Renal cortical epithelial cell (primary cell): ENCODE measurements around the gene CTDSP2. TPM values are rescaled to one million over a fixed set of nuclear protein-coding genes. Genes with fewer than 3 reads are reported as not detected.
"Not testable (repeated sequence)": the region's sequence is repeated elsewhere in the genome, so short reads cannot be mapped to it uniquely, and the experiment has no call there.

ENCODE experiments used
- DNase-seq: peaks from one replicate; pipeline ENCODE4 v3.0.0-alpha.2; 2011; ENCODE audit warnings: low read depth
- total RNA-seq: library from RNA; depleted of rRNA; stranded (reverse); fragments of >200 nt; gene quantifications from 2 replicates; pipeline ENCODE4 v1.2.3, GENCODE V29; 2014

The CTDSP2 gene
- total RNA-seq, 1 donor from 2014 or later: 81.9 TPM

DNA sequence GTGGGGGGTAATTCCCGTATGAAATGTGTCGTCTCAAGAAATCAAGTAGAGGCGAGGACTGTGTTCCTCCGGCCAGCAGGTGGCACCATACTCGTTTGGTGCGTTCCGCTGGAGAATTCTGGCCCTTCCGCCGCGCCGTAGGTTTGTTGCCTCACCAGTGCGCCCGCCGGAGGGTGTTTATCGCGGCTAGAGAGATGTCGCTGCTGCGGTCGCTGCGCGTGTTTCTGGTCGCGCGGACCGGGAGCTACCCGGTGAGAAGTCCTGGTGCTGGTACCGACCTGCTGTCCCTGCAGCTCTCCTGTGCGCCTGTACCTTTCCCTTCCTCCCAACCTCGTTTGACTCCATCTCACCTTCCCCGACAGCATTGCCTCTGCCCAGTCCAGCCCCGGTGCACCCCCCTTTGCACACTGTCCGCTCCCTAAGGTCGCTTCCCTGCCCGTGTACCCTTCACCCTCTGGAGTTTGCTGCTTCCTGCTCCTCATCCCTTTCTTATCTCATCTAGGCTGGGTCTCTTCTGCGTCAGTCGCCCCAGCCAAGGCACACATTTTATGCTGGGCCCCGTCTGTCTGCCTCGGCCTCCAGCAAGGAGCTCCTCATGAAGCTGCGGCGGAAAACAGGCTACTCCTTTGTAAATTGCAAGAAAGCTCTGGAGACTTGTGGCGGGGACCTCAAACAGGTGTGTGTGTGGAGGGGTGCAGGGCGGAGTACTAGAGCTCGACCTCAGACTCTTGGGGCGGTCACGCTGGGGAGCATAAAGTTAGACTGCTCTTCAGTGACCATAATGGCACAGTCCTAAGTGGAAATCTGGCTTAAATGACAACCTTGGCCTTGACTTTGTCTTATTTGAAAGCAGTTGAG is 63.7 kb downstream of the CTDSP2 start, which contains the start of gene TSFM:
Gene TSFM (plus strand): TSS at position 180 of the 858 bp plus-strand sequence. CDS start 15 bp downstream, at position 195.
- peak; percentile 81 for DNase-seq

DNA sequence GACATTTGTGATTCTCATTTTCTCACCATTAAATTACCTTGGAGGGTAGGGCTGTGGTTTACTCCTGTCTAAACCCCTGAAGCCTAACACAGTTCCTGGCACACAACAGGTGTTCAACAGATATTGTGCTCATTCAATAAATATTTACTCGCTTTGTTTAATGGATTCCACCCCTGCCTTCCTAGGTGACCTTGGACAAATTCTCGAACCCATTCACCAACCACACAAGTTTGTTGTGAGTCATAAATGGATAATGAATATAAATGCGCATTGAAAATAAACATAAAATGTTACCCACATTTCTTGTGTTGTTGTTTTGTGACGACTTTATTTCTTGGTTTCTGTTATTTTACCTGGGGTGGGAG is 64.3 kb downstream of the CTDSP2 start:
- DNase-seq: no peak

DNA sequence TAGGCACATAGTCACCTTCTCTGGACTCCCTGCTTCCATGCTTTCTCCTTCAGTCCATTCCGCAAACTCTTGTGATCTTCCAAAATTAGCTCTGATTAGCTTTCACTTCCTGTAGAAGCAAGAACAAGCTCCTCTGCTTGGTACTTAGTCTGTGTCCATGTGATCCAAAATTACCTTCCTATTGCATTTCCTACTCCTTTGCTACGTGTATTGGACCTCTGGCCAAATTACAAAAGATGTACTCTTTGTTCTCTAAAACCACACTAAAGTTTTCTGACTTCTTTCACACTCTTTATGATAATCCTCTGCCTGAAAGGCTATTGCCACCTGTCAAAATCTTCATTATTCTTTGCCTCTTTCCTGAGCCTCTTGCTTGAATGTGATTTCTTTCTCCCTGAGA is 64.7 kb downstream of the CTDSP2 start:
- no peak for DNase-seq

DNA sequence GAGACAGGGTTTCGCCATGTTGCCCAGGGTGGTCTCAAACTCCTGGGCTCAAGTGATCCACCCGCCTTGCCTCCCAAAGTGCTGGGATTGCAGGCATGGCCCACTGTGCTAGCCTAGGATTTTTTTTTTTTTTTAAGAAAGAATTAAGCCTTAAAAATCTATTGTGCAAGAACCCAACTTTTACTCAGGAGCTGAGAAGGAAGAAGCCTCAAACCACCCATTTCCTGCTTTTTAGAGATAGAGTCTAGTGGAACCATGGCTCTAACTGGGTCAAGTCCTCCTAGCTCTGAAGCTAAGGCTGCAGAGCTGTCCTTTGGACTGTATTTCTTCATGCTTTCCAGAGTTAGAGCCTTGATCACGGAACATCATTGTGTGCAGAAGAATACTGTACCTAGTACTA is 65.3 kb downstream of the CTDSP2 start:
- DNase-seq: no peak

DNA sequence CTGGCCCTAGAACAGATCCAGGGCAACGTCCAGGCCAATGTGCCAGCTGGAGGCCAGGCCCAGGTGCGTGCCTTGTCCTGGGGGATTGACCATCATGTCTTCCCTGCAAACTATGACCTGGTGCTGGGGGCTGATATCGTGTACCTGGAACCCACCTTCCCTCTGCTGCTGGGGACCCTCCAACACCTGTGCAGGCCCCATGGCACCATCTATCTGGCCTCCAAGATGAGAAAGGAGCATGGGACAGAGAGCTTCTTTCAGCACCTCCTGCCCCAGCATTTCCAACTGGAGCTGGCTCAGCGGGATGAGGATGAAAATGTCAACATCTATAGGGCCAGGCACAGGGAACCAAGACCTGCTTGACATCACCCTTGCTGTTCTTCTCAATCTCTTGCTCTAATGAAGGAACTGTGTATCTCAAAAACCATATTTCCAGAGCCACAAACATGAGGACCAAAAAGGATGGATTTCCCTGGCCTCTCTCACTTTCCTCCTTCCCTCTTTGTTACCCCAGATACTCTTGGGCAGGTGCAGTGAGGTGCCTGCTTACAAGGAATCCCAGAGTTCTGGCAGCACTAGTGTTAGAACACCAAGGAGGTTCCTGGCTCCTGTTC is 66.1 kb downstream of the CTDSP2 start:
- DNase-seq: no peak

DNA sequence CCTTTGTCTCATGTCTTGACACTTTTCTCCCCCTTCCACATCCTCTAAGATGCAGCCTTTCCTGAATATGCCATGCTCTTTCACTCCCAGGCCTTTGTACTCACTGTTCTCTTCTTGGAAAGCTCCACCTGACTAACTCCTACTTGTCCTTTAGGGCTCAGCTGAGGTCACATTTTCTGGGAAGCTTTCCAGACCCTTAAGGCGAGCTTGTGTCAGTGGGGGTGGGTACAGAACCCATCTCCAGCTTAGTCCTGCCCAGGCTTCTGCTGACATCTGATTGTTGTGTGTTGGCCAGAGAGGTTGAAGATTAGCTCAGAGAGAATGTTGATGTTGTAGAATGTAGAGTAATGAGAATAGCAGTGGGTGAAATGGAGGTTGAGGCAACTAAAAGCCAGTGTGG is 66.8 kb downstream of the CTDSP2 start:
- peak; percentile 94 for DNase-seq

DNA sequence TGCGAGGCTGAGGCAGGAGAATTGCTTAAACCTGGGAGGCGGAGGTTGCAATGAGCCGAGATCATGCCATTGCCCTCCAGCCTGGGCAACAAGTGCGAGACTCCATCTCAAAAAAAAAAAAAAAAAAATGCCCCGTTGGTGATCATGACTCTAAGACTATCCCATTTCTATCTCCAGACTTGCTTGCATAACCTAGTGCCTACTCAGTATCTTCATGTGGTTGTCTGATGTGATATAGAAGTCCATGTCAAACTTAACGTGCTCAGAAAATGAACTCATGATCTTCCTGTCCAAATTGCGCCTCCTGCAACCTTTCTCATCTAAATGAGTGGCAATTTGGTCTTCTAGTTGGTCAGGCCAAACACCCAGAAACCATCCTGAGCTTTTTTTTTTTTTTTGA is 68.6 kb downstream of the CTDSP2 start:
- no peak for DNase-seq

DNA sequence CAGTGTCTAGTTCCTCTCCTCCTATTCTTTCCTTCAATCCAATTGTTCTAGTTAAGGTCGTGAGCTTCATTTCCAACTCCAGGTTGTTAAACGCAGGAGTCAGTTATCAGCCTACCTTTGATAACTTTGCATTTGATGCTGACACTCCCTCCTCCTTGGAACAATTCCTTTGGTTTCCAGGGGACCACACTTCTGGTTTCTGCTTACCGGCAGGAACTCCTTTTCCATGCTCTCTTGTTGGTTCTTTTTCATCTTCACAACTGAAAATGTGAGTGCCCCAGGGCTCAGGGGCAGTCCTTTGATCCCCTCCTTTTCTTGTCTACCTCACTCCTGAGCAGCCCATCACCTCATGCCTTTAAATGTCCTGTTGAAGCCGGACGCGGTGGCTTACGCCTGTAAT is 69.2 kb downstream of the CTDSP2 start:
- no peak for DNase-seq

DNA sequence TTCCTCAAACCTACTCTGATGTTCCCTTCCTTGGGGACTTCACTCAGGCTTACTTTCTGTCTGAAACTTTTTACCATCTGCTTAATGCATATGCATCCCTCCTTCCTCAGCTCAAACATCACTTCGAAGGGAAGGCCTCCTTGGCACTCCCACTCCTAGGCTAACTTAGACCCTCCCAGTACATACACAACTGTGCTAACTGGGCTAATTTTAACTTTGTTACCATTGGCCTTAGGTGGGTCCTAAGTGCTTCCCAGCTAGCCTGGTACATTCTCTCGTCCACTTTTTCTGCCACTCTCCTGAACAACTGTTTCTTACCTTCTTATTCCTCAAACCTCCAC is 70.3 kb downstream of the CTDSP2 start:
- no peak for DNase-seq

DNA sequence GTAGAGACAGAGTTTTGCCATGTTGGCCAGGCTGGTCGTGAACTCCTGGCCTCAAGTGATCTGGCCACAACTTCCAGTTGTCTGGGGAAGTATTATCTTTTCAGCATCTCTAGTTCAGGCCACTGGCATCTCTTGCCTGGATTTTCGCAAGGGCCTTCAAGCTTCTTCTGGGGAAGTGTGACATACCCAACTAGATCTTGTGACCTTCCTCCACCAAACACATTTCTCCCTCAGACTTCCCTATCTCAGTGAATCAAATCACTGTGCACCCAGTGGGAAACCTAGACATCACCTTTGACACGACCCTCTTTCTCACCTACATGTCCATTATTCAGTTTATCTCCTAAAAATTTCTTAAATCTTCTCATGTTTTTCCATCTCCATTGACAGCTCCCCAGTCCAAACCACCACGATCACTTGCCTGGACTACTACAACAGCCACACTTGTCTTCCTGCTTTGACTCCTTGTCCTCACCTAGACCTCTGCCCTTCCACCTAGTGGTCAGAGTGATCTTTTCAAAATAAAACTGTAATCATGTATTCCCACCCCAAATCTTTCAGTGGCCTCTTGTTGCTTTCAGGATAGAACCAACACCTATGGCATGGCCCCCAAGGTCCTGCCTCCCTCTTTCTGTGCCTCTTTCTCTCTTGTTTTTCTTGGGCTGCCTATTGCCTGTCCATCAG is 70.8 kb downstream of the CTDSP2 start:
- no peak for DNase-seq

DNA sequence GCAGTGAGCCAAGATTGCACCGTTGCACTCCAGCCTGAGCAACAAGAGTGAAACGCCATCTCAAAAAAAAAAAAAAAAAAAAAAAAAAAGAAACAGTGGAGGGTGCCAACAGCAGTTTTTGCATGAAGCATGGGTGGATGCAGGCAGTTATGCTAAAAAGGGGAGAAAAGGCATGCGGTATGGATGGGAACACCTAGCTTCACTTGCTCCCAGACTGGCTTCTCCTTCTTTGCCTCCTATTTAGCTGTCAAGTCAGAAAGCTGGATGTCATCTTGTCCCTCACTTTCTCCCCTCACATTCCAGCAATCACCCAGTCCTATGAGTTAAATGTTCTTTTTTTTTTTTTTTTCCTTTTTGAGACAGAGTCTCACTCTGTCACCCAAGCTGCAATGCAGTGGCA is 71.5 kb downstream of the CTDSP2 start:
- DNase-seq: no peak

DNA sequence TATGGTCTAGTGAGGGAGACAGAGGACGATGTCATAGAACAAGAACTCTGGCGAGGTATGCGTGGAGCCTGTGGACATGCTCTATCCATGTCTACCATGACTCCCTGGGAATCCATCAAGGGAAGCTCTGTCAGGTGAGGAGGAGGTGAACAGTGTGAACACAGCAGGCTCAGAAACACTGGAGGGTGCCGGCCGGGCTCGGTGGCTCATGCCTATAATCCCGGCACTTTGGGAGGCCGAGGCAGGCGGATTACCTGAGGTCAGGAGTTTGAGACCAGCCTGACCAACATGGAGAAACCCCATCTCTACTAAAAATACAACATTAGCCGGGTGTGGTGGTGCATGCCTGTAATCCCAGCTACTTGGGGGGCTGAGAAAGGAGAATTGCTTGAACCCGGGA is 71.9 kb downstream of the CTDSP2 start:
- not testable (repeated sequence) for DNase-seq

DNA sequence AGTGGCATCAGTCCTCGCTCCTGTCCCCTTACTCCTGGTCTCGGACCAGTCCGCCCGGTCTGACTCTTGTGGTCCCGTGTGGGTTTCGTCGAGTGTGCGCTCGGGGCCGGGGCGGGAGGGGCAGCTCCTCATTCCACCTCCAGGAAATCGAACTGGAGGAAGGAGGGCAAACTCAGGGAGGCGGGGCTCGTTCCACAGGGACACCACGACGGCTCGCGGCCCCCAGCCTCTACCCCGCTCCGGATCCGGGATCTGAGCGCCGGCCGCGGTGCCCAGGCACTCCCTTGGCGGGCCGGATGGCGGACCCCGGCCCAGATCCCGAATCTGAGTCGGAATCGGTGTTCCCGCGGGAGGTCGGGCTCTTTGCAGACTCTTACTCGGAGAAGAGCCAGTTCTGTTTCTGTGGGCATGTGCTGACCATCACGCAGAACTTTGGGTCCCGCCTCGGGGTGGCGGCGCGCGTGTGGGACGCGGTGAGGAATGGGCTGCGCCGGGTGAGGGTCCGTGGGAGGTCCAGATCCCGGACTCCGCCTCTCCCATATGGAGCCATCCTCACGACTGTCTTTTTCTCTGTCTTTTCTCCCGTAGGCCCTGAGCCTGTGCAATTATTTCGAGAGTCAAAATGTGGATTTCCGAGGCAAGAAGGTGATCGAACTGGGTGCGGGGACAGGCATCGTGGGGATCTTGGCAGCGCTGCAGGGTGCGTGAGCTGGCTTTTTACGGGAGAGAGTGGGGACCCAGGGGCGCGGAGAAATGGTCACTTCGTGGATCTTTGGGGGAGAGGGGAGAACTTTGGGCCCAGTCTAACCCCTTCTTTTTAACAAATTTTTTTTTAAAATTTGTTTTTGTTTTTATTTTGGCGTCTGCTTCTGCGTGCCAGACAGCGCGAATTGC is 73.9 kb downstream of the CTDSP2 start, which contains the start of gene EEF1AKMT3:
Gene EEF1AKMT3 (plus strand): TSS at position 186 of the 894 bp plus-strand sequence. CDS start 111 bp downstream, at position 297.
- DNase-seq: no peak

DNA sequence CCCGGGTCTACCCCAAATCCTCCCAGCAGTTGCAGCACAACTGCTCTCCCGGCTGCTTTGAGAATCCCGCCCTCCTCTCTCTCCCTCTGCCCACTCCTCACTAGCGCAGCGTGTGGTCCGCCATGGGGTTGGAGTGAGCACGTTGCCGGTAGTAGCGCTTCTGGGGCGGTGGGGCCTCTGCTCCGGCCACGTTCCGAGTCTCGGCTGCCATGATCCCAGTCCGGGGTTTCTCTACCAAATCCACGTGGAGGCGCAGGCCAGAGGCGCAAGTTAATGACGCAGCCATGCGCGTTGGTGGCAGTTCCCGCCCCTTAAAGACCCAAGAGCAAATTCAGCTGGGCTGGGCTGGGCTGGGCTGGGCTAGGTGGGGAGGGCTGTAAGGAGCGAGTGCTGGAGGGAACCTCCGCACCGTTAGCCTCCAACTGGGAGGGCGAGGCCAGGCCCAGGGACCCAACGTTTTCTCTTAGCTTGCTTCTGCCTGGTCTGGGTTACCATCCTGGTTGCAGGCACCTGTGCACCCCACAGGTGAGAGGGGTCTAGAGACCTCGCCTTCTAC is 74.6 kb downstream of the CTDSP2 start, which contains the start of gene METTL1:
Gene METTL1 (minus strand): TSS at position 233 of the 556 bp plus-strand sequence. CDS start 22 bp downstream, at position 211.
- peak; percentile 90 for DNase-seq

DNA sequence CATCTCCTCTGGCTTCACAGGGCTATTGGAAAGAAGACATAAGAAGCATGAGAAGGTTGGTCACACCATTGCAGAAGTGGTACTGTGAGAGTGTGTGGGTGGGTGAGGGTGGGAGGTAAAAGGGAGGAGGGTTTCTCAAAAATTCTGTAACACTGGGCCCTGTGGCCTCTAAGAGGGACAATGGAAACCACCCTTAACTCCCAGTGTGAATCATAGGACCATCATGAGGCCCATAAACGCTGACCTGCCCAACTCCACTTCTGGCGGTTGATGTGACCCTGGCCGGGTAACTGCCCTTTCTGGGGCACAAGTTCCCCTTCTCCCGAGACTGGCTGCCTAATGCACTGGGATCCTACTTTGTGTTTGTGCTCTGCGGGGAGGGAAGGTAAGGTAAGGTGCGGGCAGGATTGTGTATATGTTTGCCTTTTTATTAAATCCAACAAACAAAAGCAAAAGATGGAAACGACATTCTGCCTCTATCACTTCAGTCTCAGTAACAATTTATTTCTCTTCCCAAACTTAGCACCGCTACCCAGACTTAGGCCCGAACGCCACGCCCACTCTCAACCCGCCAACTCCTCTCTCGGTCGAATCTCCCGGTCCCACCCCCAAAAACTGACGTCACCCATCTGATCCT is 75.2 kb downstream of the CTDSP2 start:
- peak; percentile 78 for DNase-seq

DNA sequence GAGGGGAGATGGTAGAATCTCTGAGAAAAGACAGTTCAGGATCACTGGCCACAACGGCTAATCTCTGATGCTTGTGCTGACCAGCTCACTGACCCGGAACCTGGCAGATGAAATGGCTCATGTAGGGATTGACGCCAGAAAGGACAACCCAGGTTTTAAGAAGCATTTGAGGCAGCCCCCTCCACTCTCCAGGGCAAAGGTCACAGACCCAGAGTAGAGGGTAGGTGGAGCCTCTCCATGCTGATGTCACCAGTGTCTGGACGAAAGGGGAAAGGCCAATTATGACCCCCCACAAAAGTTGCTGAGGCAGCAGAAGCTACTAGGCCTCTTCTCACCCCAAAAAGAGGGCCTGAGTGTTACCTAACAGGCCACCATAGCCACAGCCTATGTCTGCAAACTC is 75.8 kb downstream of the CTDSP2 start:
- no peak for DNase-seq
